ENCODE data around the gene ANKS1B. TPM values are rescaled to one million over a fixed set of nuclear protein-coding genes. Genes with fewer than 3 reads are reported as not detected.

Gene ANKS1B
- total RNA-seq, 1 donor from 2014 or later, result 8.2 TPM

- Histone ChIP-seq H3K36me3 (no peaks in the 10 kb centered on the region), H3K4me1 (no peaks in the 10 kb centered on the region), H3K27me3 (no peaks in the 10 kb centered on the region), H3K4me3 (no peak overlapping the region), H3K27ac (no peak overlapping the region), H3K9me3 (peaks cover 0 to 12% of the 10 kb centered on the region in 2 donors)
- TF ChIP-seq, protein P1, sequence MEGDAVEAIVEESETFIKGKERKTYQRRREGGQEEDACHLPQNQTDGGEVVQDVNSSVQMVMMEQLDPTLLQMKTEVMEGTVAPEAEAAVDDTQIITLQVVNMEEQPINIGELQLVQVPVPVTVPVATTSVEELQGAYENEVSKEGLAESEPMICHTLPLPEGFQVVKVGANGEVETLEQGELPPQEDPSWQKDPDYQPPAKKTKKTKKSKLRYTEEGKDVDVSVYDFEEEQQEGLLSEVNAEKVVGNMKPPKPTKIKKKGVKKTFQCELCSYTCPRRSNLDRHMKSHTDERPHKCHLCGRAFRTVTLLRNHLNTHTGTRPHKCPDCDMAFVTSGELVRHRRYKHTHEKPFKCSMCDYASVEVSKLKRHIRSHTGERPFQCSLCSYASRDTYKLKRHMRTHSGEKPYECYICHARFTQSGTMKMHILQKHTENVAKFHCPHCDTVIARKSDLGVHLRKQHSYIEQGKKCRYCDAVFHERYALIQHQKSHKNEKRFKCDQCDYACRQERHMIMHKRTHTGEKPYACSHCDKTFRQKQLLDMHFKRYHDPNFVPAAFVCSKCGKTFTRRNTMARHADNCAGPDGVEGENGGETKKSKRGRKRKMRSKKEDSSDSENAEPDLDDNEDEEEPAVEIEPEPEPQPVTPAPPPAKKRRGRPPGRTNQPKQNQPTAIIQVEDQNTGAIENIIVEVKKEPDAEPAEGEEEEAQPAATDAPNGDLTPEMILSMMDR (IDR thresholded peaks at IDR 0.05), result no peak
- no peak for DNase-seq (ENCODE audit: low spot score in 2 of 2)
- intact Hi-C loops (cut with DNase I), result no loop called here
Measured at GRCh38 chr12:99670635-99671034, 314.1 kb downstream of the ANKS1B start.

DNA sequence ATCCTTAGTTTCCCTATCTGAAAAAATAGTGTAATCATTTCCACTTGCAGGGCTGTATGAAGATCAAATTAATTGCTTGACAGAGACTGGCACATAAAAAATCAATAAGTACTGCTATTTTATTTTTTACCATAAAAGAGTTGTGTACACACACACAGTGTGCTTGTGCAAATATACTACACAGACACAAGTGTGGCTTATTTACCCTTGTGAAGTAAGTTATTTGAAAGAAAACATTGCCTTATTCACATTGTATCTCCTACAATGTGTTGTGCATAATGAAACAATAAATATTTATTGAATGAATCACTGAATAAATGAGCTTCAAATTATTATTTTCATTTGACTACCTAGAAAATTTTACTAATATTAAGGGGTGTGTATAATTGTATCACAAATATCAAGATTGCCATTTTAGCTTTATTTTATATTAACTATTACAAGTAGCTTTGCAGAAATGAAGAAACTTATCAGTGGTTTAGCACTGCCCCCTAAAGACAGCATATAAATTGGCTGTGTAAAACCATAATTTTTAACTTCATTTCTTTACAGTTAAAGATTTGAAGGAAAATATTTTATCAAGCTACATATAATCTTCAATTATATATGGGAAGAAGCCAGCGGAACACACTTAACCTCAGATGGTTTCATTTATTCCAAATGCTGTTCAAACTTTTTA, 325.9 kb downstream of the ANKS1B start:
- Histone ChIP-seq H3K27me3 (no peaks in the 10 kb centered on the region), H3K27ac (no peak overlapping the region), H3K4me3 (no peak overlapping the region), H3K4me1 (no peaks in the 10 kb centered on the region), H3K36me3 (no peaks in the 10 kb centered on the region), H3K9me3 (no peaks in the 10 kb centered on the region)
- DNase-seq (ENCODE audit: low spot score in 2 of 2), result no peak
- intact Hi-C loops (cut with DNase I), result no loop called here
- TF ChIP-seq, protein P1 (IDR thresholded peaks at IDR 0.05), result peak in 2 of 3 experiments; percentile 4 to 30

- Histone ChIP-seq H3K4me3 (no peak overlapping the region), H3K27ac (no peak overlapping the region), H3K4me1 (no peaks in the 10 kb centered on the region), H3K27me3 (no peaks in the 10 kb centered on the region), H3K9me3 (no peaks in the 10 kb centered on the region), H3K36me3 (peaks cover 0 to 16% of the 10 kb centered on the region in 2 donors)
- intact Hi-C loops (cut with DNase I), result no loop called here
- TF ChIP-seq, protein P1 (IDR thresholded peaks at IDR 0.05), result no peak
- DNase-seq (ENCODE audit: low spot score in 2 of 2), result no peak
Measured at GRCh38 chr12:99649551-99649950, 335.2 kb downstream of the ANKS1B start.

GRCh38 chr12:99648183-99648582, 336.6 kb downstream of the ANKS1B start:
- intact Hi-C loops (cut with DNase I), result no loop called here
- TF ChIP-seq, protein P1 (IDR thresholded peaks at IDR 0.05), result no peak
- H3K27me3 ChIP-seq, result no peaks in the 10 kb centered on the region

DNA sequence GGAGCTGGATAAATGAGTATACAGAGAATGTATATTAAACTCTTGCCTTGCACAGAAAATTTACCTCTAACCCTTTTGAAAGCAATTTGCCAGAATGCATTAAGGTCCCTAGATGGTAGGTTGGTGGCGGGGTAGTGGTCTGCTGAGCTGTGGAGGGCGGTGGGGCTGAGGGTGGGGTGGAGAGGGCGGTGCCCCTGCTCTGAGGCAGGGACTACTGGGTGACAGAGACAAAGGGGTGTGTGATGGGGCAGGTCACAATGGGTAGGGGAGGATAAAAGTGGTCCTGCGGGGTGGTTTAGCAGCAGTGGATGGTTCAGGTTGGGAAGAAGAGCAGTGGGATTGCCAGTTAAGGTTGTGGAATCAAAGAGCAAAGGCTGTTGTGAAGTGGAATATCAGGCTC, 337.3 kb downstream of the ANKS1B start, which contains the start of gene GARIN6:
Gene GARIN6, plus strand, starts transcription at position 301 of the 400 bp plus-strand sequence. CDS start 422 bp downstream, outside the sequence.
- Histone ChIP-seq H3K27me3 (no peaks in the 10 kb centered on the region), H3K36me3 (peaks cover 0 to 16% of the 10 kb centered on the region in 2 donors), H3K4me3 (no peak within 1 kb of the TSS), H3K4me1 (no peaks in the 10 kb centered on the region), H3K27ac (no peak within 1 kb of the TSS), H3K9me3 (no peaks in the 10 kb centered on the region)
- intact Hi-C loops (cut with DNase I), result no loop called here
- no peak for DNase-seq (ENCODE audit: low spot score in 2 of 2)
- TF ChIP-seq, protein P1 (IDR thresholded peaks at IDR 0.05), result no peak

More at GRCh38 chr12:99648183-99648582, 336.6 kb downstream of the ANKS1B start:
- H3K27ac ChIP-seq, result no peak overlapping the region
- peaks cover 0 to 16% of the 10 kb centered on the region in 2 donors for H3K36me3 ChIP-seq
- DNase-seq (ENCODE audit: low spot score in 2 of 2), result no peak
- H3K4me1 ChIP-seq, result no peaks in the 10 kb centered on the region
- no peak overlapping the region for H3K4me3 ChIP-seq
- H3K9me3 ChIP-seq, result no peaks in the 10 kb centered on the region
